Skin epidermis (tissue), 12 donors: ENCODE results near the gene HECTD4.
"Not testable (repeated sequence)": the region's sequence is repeated elsewhere in the genome, so short reads cannot be mapped to it uniquely, and the experiment has no call there.

Source experiments
- H3K27ac ChIP-seq, 21 experiments: fragments of 200-600 bp; sonication (generic) in 11 of 21; one replicate each; pipeline ENCODE4 v1.5.0; 2020; ENCODE audit warnings: mild to moderate bottlenecking in 3 of 21, inconsistent platforms in 2 of 21, moderate library complexity in 2 of 21
- H3K4me3 ChIP-seq, 7 experiments: fragments of 200-600 bp; sonication (generic) in 2 of 7; one replicate each; pipeline ENCODE4 v1.5.0; 2020; ENCODE audit warnings: inconsistent platforms in 2 of 7, mild to moderate bottlenecking in 2 of 7, moderate library complexity in 1 of 7

HECTD4 gene

DNA sequence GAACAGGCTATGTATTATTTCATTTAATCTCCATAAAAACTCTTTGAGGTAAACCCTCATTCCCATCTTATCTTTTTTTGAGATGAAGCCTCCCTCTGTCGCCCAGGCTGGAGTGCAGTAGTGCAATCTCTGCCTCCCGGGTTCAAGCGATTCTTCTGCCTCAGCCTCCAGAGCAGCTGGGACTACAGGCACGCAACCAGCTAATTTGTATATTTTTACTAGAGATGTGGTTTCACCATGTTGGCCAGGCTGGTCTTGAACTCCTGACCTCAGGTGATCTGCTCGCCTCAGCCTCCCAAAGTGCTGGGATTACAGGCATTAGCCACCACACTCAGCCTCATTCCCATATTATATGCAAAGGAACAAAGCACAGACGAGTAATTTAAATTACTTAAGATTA is 25.5 kb upstream of the HECTD4 start:
- peak overlapping the region in 1 of 21 experiments; percentile 90 for H3K27ac ChIP-seq
- H3K4me3 ChIP-seq, result peak overlapping the region in 4 of 7 experiments; percentile 61 to 82 (median 70)

DNA sequence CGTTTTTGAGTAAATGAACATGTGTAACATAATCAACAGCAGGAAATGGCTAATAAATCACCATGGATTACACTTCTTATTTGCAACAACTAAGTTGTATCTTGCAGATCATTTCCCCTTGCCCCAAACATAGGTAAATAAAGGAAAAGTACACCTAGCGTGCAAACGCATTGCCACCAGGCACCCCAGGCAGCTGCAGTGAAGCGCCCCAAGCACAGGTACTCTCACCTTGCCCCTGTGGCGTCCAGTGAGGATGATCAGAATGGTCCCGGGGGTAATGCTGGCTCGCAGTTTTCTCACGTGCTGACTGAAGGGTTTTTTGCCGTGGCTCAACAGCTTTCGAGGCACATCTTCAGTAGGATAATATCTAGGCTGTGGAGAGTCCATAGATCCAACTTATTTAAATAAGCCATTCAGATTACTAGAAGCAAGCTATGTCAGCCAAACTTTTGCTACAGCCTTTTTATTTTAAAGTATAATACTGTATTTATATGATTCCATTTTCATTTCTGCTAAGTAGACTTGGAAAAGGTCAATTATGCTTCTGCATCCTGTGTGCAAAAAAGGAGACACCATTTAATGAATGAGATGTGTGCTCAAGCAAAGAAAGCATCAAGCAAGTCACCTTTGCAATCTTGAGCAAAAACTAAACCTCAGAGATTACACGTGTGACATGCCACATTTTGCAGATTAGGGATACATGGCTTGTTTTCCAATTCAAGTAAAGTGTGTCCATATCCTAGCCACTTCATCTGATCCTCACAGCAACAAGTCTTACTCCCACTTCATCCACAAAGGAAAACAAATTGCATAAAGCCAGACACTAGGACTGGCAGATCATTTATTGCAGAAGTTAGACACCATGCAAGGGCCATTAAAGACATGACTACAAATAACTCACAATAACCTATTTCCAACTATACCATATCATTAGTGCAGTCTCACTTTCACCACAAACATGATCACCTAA is 24.6 kb upstream of the HECTD4 start:
- H3K4me3 ChIP-seq, result no peak overlapping the region
- no peak overlapping the region for H3K27ac ChIP-seq

DNA sequence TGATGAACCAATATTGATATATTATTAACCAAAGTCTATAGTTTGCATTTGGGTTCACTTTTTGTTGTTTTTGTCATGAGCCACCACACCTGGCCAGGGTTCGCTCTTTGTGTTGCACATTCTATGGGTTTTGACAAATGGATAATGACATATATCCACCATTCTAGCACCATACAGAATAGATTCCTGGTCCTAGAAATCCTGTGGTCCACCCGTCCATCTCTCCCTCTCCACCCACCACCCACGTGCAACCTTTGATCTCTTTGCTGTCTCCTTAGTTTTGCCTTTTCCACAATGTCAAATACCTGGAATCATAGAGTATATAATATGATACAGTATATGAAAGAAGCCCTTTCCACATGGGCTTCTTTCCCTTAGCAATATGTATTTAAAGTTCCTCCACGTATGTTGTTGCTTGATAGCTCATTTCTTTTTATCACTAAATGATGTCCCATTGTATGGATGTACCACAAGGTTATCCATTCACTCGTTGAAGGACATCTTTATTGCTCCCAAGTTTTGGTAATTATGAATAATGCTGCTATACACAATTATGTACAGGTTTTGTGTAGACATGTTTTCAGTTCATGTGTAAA is 19.8 kb upstream of the HECTD4 start:
- no peak overlapping the region for H3K27ac ChIP-seq

DNA sequence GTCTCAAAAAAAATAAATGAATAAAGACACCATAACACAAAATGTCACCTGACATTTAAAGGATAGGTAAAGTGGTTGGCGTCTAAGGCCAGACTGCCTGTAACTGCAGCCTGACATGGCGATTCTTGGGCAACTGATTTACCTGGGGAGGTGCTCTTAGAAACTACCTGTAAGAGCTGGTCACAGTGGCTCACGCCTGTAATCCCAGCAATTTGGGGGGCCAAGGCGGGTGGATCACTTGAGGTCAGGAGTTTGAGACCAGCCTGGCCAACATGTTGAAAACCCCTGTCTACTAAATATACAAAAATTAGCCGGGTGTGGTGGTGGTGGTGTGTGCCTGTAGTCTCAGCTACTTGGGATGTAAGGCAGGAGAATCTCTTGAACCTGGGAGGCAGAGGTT is 18.8 kb upstream of the HECTD4 start:
- Histone ChIP-seq H3K27ac (no peak overlapping the region), H3K4me3 (no peak overlapping the region)

More for the DNA sequence above, 19.8 kb upstream of the HECTD4 start:
- H3K4me3 ChIP-seq, result no peak overlapping the region

DNA sequence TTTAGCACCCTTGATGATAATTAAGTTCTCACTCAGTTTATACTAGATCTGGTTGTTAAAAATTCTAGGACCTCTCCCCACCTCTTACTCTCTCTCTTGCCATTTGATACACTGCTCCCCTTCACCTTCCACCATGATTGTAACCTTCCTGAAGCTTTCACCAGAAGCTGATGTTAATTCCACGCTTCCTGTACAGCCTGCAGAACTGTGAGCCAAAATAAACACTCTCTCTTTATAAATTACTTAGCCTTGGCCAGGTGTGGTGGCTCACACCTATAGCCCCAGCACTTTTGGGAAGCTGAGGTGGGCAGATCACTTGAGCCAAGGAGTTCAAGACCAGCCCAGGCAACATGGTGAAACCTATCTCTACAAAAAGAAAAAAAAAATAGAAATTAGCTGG is 11.1 kb upstream of the HECTD4 start:
- Histone ChIP-seq H3K4me3 (no peak overlapping the region), H3K27ac (no peak overlapping the region)

DNA sequence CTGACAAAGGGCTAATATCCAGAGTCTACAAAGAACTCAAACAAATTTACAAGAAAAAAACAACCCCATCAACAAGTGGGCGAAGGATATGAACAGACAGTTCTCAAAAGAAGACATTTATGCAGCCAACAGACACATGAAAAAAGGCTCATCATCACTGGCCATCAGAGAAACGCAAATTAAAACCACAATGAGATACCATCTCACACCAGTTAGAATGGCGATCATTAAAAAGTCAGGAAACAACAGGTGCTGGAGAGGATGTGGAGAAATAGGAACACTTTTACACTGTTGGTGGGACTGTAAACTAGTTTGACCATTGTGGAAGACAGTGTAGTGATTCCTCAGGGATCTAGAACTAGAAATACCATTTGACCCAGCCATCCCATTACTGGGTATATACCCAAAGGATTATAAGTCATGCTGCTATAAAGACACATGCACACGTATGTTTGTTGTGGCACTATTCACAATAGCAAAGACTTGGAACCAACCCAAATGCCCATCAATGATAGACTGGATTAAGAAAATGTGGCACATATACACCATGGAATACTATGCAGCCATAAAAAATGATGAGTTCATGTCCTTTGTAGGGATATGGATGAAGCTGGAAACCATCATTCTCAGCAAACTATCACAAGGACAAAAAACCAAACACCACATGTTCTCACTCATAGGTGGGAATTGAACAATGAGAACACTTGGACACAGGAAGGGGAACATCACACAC is 7.9 kb upstream of the HECTD4 start:
- not testable (repeated sequence) for H3K27ac ChIP-seq, H3K4me3 ChIP-seq

DNA sequence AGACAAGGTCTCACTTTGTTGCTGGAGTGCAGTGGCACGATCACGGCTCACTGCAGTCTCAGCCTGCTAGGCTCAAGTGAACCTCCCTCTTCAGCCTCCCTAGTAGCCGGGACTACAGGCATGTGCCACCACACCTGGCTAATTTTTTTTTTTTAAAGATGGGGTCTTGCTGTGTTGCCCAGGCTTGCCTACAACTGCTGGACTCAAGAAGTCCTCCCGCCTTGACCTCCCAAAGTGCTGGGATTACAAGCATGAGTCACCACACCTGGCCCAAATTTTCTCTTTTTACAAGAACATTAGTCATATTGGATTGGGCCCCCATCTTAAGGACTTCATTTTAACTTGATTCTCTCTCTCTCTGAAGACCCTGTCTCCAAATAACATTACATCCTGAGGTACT is 7.0 kb upstream of the HECTD4 start:
- no peak overlapping the region for H3K27ac ChIP-seq
- no peak overlapping the region for H3K4me3 ChIP-seq

DNA sequence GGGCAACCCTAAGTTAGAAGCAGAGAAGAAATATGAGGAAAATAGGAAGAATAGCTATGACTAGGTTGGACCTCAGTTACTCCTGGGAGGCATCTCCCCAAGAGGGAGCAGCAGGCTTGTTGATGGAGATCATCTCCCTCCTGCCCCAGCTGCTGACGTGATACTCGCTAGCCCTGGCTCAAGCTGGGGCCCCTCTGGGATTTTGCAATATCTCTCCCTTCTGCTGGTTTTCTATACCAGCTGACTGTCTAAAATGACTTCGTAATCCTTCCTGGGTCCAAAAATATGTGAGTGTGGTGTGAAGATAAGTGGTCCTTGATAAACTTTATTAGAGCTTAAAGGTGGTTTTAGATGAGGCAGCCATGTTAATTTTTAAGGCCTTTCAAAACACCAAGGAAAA is 4.5 kb upstream of the HECTD4 start:
- no peak overlapping the region for H3K27ac ChIP-seq
- no peak overlapping the region for H3K4me3 ChIP-seq

DNA sequence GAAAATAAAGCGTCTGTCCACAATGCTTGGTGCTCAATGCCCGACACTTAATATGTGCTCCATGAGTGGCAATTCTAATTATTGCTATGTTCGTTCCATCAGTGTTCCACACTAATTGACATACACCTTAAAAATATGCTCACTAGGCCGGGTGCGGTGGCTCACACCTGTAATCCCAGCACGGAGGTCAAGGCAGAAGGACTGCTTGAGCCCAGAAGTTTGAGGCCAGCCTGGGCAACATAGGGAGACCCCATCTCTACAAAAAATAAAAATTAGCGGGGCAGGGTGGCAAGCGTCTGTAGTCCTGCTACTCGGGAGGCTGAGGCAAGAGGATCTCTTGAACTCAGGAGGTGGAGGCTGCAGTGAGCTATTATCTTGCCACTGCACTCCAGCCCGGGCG is 635 bp upstream of the HECTD4 start:
- Histone ChIP-seq H3K4me3 (peak overlapping the region; percentile 60 to 98 (median 89)), H3K27ac (peak overlapping the region in 13 of 21 experiments; percentile 67 to 94 (median 87))

DNA sequence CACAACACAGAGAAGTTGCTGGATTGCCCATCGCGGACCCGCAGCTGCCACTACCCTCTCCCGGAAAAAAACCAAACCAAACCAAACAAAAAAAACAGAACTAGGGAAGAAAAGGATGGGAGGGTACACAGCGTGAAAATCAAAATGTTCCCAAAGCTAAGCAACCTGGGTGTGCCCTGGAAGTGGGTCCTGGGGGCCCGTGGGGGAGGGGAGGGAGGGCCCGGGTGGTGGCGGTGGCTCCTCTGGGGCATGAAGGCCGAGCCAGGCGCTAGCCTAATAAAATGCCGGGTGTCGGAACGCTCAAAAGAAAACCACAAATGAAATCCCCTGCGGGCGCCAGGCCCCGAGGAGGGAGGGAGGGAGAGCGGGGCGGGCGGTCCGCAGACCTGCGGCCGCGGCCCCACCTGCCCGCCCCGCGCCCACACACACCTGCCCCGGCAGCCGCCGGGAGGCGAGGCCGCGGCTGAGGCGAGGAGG is 787 bp downstream of the HECTD4 start:
- H3K4me3 ChIP-seq, result peak overlapping the region; percentile 60 to 98 (median 89)
- peak overlapping the region; percentile 67 to 94 (median 86) for H3K27ac ChIP-seq

DNA sequence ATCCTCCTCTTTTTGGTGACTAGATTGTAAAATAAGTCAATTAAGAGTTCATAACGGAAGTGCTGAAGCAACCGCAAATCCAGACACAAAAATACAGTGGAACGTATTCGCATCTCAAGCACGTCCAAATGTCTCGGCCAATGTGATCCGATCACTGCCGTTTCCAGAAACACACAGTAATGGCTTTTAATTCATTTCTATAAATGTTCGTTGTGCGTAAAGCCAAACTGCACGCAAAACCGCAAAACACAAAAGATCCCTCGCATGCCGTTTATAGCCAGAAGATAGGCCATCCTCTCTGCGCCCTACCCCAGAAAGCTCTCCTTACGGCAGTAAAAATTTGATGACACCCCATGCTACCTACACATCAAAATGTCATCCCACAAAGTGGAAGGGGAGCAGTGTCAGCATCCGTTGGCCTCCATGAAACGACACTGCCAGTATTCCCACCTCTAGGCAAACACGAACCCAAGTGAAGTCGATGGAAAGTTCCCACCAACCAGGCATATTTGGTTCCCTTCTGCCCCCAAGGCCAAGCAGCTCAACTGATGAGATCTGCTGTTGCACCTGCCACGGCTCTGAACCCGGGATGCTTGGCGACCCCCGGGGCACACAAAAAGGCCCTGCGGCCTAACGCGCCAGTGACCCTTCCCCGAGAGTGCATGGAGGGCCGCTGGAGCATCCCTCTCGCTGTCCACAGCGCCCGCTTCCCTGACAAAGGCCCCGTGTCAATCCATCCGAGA is 1.4 kb downstream of the HECTD4 start:
- Histone ChIP-seq H3K4me3 (peak overlapping the region; percentile 60 to 98 (median 89)), H3K27ac (peak overlapping the region in 16 of 21 experiments; percentile 67 to 94 (median 87))

DNA sequence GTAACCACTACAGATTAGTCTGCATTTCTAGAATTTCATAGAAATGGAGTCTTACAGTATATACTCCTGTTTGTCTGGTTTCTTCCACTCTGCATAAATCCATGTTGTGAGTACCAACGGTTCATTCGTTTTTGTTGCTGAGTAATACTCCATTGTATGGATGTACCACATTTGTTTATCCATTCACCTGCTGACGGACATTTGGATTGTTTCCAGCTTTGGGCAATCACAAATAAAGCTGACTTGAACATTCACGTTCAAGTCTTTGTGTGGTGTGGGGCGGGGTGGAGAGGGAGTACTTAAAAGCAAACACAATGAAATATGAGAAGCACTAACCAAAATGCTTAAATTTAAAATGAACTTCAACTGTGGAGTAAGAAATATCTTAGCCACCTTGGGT is 7.1 kb downstream of the HECTD4 start:
- Histone ChIP-seq H3K27ac (no peak overlapping the region), H3K4me3 (no peak overlapping the region)

DNA sequence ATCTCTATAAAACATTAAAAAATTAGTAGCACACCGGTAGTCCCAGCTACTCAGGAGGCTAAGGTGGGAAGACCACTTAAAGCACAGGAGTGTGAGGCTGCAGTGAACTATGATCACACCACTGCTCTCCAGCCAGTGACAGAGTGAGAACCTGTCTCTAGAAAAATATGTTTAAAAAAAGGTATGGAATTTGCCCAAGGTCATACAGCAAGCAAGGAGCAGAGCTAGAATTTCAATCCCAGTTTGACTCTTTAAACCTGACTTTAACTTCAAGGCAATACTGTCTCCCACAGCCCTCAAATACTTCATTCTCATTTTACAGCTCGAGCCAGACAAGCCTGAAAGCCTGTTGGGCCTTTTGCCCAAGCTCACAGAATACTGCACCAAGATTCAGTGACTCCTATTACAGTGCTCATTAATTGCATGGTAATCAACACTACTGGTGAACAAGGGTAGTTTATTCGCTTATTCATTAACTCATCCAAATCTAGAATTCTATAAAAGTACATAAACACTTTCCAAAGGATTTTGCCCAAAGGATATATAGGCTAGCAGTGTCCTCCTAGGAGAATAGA is 8.0 kb downstream of the HECTD4 start:
- no peak overlapping the region for H3K4me3 ChIP-seq
- no peak overlapping the region for H3K27ac ChIP-seq

DNA sequence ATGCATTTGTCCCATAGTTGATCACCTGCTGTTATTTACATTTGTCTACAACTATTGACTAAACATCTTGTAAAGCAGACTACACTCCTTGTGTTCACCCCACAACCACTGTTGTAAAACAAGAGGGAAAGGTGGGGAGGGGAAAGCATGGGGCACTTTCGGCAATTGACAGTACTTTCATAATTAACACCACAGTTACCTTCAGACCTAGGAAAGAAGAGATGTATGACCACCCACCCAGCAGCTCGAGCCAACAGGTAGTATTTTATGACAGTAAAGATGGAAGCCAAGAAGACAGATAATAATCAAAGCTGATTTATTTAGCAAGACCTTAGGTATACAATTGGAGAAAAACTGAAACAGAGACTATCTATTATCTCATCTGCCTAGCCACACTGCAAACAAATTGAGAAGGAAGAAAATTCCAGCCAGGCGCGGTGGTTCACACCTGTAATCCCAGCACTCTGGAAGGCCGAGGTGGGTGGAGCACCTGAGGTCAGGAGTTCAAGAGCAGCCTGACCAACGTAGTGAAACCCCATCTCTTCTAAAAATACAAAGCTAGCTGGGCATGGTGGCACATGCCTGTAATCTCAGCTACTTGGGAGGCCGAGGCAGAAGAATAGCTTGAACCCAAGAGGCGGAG is 11.2 kb downstream of the HECTD4 start:
- Histone ChIP-seq H3K27ac (no peak overlapping the region), H3K4me3 (no peak overlapping the region)

DNA sequence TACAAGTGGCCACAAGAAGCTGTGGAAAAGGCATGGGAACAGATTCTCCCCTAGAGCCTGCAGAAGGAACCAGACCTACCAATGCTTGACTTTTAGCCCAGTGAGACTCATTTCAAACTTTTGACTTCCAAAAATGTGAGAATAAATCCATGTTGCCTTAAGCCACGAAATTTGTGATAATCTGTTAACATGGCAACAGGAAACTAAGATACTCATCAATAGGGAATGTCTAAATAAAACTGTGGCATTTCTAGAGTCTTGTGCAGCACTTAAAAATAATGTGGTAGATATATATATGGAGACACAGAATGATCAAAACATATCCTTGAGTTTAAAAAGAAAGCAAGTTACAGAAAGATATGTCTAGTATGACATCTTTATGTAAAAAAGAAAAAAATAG is 12.0 kb downstream of the HECTD4 start:
- H3K27ac ChIP-seq, result no peak overlapping the region
- H3K4me3 ChIP-seq, result no peak overlapping the region

DNA sequence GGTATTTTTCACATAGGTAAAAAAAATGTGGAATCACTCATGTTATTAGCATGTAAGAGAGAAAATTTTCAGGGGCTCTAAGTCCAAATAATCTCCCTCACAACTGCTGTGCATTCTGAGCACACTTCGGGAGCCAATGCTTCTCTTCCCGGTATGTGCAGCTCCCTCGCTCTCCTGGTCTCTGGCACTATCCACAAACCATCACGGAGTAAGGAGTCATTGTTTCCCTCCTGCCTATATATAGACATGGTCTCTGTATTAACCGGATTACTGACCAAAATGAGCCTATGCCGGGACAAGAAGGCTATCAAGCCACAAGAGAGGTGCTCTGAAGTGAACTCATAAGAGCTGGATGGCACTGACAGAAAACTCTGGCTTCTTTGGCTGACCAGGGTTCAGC is 13.4 kb downstream of the HECTD4 start:
- Histone ChIP-seq H3K27ac (no peak overlapping the region), H3K4me3 (no peak overlapping the region)

DNA sequence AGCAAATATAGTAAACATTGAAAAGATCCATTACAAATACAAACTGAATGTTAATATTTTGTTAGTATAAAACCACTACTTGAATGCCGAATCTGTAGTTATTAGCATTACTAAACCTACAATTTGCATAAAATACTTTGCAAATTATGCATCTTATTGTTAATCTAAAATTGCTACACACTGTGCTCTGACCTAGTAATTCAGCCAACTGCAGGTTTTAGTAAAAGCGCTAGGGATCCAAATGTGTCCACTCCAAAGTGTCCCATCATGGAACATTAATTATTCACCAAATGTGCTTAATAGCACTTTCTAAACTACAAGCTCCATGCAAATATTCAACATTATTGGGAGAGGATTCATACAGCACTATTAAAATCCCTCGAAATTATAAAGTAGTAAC is 14.3 kb downstream of the HECTD4 start:
- Histone ChIP-seq H3K4me3 (no peak overlapping the region), H3K27ac (no peak overlapping the region)

DNA sequence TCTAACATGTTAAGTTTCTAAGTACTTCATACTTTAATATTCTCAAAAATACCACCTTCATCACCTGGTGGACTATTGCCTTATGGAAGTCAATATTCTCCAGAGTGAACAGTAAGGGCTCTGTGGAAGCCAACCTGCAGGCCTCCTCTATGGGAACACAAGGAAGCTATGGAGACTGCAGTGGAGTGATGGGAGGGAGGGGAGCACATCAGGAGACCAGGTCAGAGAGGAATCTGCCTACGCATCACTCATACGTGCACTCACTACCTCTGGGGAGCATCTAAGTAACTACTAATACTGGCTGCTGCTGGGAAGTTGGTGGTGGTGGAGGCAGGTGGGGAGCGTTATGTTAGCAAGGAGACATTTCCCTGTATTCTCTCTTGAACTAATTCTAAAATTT is 19.9 kb downstream of the HECTD4 start:
- Histone ChIP-seq H3K27ac (no peak overlapping the region), H3K4me3 (no peak overlapping the region)

DNA sequence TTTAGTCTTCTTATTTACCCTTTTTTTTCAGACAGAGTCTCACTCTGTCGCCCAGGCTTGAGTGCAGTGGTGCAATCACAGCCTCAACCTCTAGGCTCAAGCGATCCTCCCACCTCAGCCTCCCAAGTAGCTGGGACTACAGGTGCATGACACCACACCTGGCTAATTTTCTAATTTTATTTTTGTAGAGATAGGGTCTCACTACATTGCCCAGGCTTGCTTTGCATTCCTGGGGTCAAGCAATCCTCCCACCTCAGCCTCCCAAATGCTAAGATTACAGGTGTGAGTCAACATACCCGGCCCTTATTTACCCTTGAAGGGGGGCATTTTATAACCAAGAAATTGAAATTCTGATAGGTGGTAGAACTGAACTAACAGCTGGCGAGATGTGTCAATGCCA is 21.0 kb downstream of the HECTD4 start:
- no peak overlapping the region for H3K4me3 ChIP-seq
- no peak overlapping the region for H3K27ac ChIP-seq
